SU-DHL-6 (cell line): Measurements from ENCODE around the gene ITIH6.

ENCODE experiments used
- H2AFZ ChIP-seq: fragments of 200-600 bp; sonication (generic); 2 replicates; pipeline ENCODE4 v1.6.1; 2014; ENCODE audit warnings: low read depth, mild to moderate bottlenecking, moderate library complexity, mixed read lengths, antibody characterized with exemption, low read length; ENCODE audit not compliant: severe bottlenecking
- H3F3A ChIP-seq: fragments of 200-600 bp; shearing (Covaris generic); 2 replicates; pipeline ENCODE4 v1.6.0; 2016; ENCODE audit warnings: antibody characterized with exemption, mild to moderate bottlenecking; ENCODE audit not compliant: insufficient read depth
- H3K27ac ChIP-seq: fragments of 200-600 bp; sonication (generic); 2 replicates; pipeline ENCODE4 v1.5.1; 2016; ENCODE audit warnings: low read depth, mild to moderate bottlenecking, low read length, moderate library complexity, mixed read lengths
- H3K27me3 ChIP-seq: fragments of 200-600 bp; sonication (generic), shearing (Covaris generic); 2 replicates; pipeline ENCODE4 v1.6.0; 2014; ENCODE audit warnings: mild to moderate bottlenecking, low read length
- H3K36me3 ChIP-seq: fragments of 200-600 bp; sonication (generic); 2 replicates; pipeline ENCODE4 v1.6.1; 2014; ENCODE audit warnings: mild to moderate bottlenecking, low read length, mixed read lengths
- H3K4me2 ChIP-seq: fragments of 300-600, 200-600 bp; shearing (Covaris generic), sonication (generic); 2 replicates; pipeline ENCODE4 v1.6.0; 2014; ENCODE audit warnings: low read length, low read depth, mild to moderate bottlenecking; ENCODE audit not compliant: poor library complexity, severe bottlenecking
- H3K4me3 ChIP-seq: fragments of 200-600 bp; sonication (generic); 2 replicates; pipeline ENCODE4 v1.5.1; 2014; ENCODE audit warnings: antibody characterized with exemption, low read length, mild to moderate bottlenecking, mixed read lengths; ENCODE audit not compliant: insufficient read depth, poor library complexity, severe bottlenecking
- H3K79me2 ChIP-seq: fragments of 200-600 bp; sonication (generic); 2 replicates; pipeline ENCODE4 v1.6.1; 2014; ENCODE audit warnings: mild to moderate bottlenecking, low read length, moderate library complexity; ENCODE audit not compliant: insufficient read depth
- H3K9ac ChIP-seq: fragments of 200-600 bp; sonication (generic); 2 replicates; pipeline ENCODE4 v1.7.0; 2014; ENCODE audit warnings: mild to moderate bottlenecking, low read length
- H3K9me2 ChIP-seq: fragments of 200-600 bp; sonication (generic); replicated peaks from 2 replicates; pipeline ENCODE4 v1.6.1; 2014; ENCODE audit warnings: low read length; ENCODE audit not compliant: insufficient read depth
- H3K9me3 ChIP-seq: fragments of 200-600 bp; sonication (generic); 2 replicates; pipeline ENCODE4 v1.6.1; 2014; ENCODE audit warnings: low read length, mixed read lengths; ENCODE audit not compliant: insufficient read depth
- H4K20me1 ChIP-seq: fragments of 200-600 bp; sonication (generic); 2 replicates; pipeline ENCODE4 v1.6.1; 2014; ENCODE audit warnings: low read depth, mild to moderate bottlenecking, antibody characterized with exemption, low read length, moderate library complexity, mixed read lengths
- EZH2phosphoT487 ChIP-seq: fragments of 200-600 bp; sonication (generic), shearing (Covaris generic); conservative IDR thresholded peaks from 2 replicates; pipeline ENCODE4 v1.6.1; 2018; ENCODE audit warnings: mild to moderate bottlenecking, antibody characterized with exemption, low read length, moderate library complexity, mixed read lengths
- TF ChIP-seq, protein P1 (sequence below): fragments of 200-600 bp; sonication (generic); IDR thresholded peaks from one replicate; pipeline ENCODE4 v1.5.1; 2017; ENCODE audit warnings: antibody characterized with exemption, mild to moderate bottlenecking, low read length, moderate library complexity; ENCODE audit not compliant: insufficient read depth, poor library complexity, severe bottlenecking

ITIH6 gene

DNA sequence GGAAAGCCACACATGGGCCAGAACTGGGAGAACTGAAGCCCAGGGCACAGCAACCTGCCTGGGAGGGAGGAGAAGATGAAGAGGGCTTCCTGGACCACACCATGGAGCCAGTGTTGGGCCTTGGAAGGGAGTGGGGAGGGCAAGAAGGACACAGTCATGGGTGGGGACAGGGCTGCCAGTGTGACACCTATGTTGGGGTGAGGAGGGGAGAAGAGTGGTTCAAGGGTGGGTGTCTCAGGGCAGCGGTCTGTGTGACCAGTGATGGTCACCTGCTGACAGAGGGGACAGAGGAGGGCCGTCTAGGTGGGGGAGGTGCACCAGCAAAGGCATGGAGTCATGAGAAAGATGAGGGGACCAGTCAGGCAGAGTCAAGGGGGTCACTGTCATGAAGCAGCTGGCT lies 23.3 kb upstream of the ITIH6 start:
- Histone ChIP-seq H3K9ac (no peak overlapping the region), H3K27ac (no peak overlapping the region), H3K36me3 (no peaks in the 10 kb centered on the region), H2AFZ (no peak overlapping the region), H4K20me1 (no peaks in the 10 kb centered on the region), H3K9me2 (no peaks in the 10 kb centered on the region), H3K79me2 (no peaks in the 10 kb centered on the region), H3K9me3 (no peaks in the 10 kb centered on the region), H3F3A (no peaks in the 10 kb centered on the region), H3K4me3 (no peak overlapping the region), H3K27me3 (no peaks in the 10 kb centered on the region), H3K4me2 (no peak overlapping the region)
- TF ChIP-seq, protein P1, sequence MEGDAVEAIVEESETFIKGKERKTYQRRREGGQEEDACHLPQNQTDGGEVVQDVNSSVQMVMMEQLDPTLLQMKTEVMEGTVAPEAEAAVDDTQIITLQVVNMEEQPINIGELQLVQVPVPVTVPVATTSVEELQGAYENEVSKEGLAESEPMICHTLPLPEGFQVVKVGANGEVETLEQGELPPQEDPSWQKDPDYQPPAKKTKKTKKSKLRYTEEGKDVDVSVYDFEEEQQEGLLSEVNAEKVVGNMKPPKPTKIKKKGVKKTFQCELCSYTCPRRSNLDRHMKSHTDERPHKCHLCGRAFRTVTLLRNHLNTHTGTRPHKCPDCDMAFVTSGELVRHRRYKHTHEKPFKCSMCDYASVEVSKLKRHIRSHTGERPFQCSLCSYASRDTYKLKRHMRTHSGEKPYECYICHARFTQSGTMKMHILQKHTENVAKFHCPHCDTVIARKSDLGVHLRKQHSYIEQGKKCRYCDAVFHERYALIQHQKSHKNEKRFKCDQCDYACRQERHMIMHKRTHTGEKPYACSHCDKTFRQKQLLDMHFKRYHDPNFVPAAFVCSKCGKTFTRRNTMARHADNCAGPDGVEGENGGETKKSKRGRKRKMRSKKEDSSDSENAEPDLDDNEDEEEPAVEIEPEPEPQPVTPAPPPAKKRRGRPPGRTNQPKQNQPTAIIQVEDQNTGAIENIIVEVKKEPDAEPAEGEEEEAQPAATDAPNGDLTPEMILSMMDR, result no peak
- no peak for TF ChIP-seq EZH2phosphoT487

DNA sequence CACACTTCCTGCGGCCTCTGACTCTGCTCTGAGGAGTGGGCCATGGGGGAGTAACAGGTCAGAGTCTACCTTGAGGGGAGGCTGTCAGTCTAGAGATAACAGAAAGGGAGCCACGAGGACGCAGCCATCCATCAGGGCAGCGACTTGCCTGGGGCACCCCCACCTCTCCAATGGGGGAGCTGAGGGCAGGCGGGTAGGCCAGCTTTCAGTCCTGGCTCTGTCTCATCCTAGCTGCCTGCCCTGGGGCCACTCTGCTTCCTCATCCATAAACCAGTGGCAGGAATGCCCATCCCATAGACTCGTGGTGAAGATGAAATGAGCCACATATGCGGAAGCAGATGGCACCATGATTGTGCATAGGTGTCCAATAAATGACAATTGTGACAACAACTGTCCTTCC lies 22.7 kb upstream of the ITIH6 start:
- no peaks in the 10 kb centered on the region for H3K9me2 ChIP-seq
- no peaks in the 10 kb centered on the region for H4K20me1 ChIP-seq
- no peaks in the 10 kb centered on the region for H3F3A ChIP-seq
- no peak overlapping the region for H3K4me2 ChIP-seq
- no peak overlapping the region for H3K9ac ChIP-seq
- no peak overlapping the region for H3K4me3 ChIP-seq
- H2AFZ ChIP-seq, result no peak overlapping the region
- no peaks in the 10 kb centered on the region for H3K79me2 ChIP-seq
- TF ChIP-seq, protein P1, result no peak
- TF ChIP-seq EZH2phosphoT487, result no peak
- no peak overlapping the region for H3K27ac ChIP-seq
- H3K9me3 ChIP-seq, result no peaks in the 10 kb centered on the region
- H3K27me3 ChIP-seq, result no peaks in the 10 kb centered on the region
- no peaks in the 10 kb centered on the region for H3K36me3 ChIP-seq

DNA sequence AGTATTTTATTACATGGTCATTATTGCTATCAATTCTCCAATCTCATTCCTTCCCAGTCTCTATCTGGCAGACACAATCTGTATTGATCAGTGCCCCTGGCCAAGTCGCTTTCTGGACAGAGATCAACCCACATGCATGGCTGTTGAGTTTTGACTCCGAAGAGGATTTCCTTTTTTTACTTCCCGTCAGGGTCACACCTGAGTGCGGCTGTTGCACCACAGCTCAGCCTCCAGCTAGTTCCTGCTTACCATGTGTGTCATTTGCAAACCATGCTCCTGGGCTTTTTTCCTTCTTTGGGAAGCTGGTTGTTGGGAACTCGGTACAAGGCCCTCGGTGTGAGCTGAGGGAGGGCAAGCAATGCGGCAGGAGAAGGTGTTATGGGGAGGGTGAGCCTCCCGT lies 21.1 kb upstream of the ITIH6 start:
- Histone ChIP-seq H3K36me3 (no peaks in the 10 kb centered on the region), H3K4me3 (no peak overlapping the region), H2AFZ (no peak overlapping the region), H4K20me1 (no peaks in the 10 kb centered on the region), H3K9ac (no peak overlapping the region), H3K27ac (no peak overlapping the region), H3K79me2 (no peaks in the 10 kb centered on the region), H3K9me2 (no peaks in the 10 kb centered on the region), H3K27me3 (no peaks in the 10 kb centered on the region), H3K4me2 (no peak overlapping the region), H3K9me3 (no peaks in the 10 kb centered on the region), H3F3A (no peaks in the 10 kb centered on the region)
- TF ChIP-seq, protein P1, result no peak
- no peak for TF ChIP-seq EZH2phosphoT487

DNA sequence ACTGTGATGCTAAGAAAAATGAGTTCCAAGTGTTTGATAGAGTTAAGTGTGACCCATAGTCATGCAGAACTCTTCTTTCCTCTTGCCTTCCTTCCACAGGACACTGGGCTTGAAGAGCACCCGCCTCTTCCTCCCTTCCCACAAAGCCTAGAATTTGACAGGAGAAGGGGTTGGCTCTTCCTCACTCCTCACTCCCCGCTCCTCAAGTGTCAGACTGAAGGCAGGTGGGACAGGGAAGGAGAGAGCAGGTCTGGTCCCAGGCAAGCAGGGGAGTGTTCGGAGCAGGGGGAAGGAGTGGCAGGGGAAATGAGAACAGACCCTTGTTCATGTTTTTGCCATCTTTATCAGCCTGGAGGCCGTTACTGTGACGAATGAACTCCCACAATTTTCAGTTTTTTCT lies 20.2 kb upstream of the ITIH6 start:
- no peak overlapping the region for H3K27ac ChIP-seq
- H3K4me2 ChIP-seq, result no peak overlapping the region
- H3K9me3 ChIP-seq, result no peaks in the 10 kb centered on the region
- no peak overlapping the region for H2AFZ ChIP-seq
- no peaks in the 10 kb centered on the region for H3K36me3 ChIP-seq
- no peaks in the 10 kb centered on the region for H4K20me1 ChIP-seq
- H3K9ac ChIP-seq, result no peak overlapping the region
- H3K79me2 ChIP-seq, result no peaks in the 10 kb centered on the region
- no peaks in the 10 kb centered on the region for H3K27me3 ChIP-seq
- no peaks in the 10 kb centered on the region for H3K9me2 ChIP-seq
- TF ChIP-seq, protein P1, result no peak
- TF ChIP-seq EZH2phosphoT487, result no peak
- H3F3A ChIP-seq, result no peaks in the 10 kb centered on the region
- H3K4me3 ChIP-seq, result no peak overlapping the region
